PFSK-1 (cell line): ENCODE results near the gene TANGO2.

Experiments used
- FOXP2 ChIP-seq: optimal IDR thresholded peaks from 2 replicates; pipeline ENCODE3; 2011; ENCODE audit warnings: borderline replicate concordance, control low read depth, inconsistent platforms; ENCODE audit not compliant: insufficient read depth; ENCODE audit errors: extremely low read length, extremely low read depth
- POLR2AphosphoS5 ChIP-seq: IDR thresholded peaks from 2 replicates; pipeline ENCODE4 v1.6.1; 2012; ENCODE audit warnings: low read depth, mild to moderate bottlenecking, control low read depth, low read length, moderate library complexity
- SIN3A ChIP-seq: IDR thresholded peaks from 2 replicates; pipeline ENCODE4 v1.6.1; 2012; ENCODE audit warnings: mild to moderate bottlenecking, low read length, moderate library complexity, borderline replicate concordance; ENCODE audit not compliant: insufficient read depth
- TAF1 ChIP-seq: IDR thresholded peaks from 2 replicates; pipeline ENCODE4 v1.6.1; 2012; ENCODE audit warnings: low read length, control low read depth, borderline replicate concordance; ENCODE audit not compliant: insufficient read depth
- TF ChIP-seq, protein P1 (sequence below), 2 experiments: IDR thresholded peaks; 2 replicates each; pipeline versions ENCODE4 v1.6.1 to v1.8.0; 2011 to 2012; ENCODE audit warnings: low read depth in 2 of 2, low read length in 2 of 2, control low read depth in 1 of 2, inconsistent platforms in 1 of 2, mild to moderate bottlenecking in 1 of 2, moderate library complexity in 1 of 2; ENCODE audit not compliant: insufficient read depth in 1 of 2

Gene TANGO2

DNA sequence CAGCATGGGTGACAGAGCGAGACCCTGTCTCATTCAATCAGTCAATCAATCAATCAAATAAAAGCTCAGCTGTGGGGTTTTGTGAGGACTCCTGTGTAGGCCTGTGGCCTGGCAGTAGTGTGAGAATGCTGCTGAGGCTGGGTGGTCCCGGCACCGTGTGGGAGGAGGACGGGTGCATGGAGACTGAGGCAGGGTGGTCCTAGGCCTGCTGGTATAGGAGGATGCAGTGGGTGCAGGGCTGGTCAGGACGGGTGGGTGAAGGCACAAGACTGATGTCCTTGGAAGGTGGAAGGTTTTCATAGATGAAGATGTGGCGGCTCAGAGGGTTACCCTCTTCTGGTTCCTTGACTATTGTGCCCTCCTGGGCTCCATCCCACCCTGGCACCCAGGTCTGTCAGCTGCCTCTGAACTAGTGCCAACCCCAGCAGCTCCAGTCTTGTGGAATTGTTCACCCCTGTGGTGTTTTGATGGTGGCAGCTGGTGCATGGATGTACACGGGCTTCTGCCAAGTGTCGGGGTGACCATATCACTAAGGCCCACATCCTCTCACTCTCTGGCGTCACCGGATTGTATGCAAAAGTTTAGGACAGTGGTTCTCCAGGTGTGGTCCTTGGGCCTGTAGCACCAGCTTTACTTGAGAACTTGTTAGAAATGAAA lies 23.7 kb downstream of the TANGO2 start:
- TF ChIP-seq SIN3A (no peak), FOXP2 (no peak), POLR2AphosphoS5 (no peak), TAF1 (no peak)
- TF ChIP-seq, protein P1, sequence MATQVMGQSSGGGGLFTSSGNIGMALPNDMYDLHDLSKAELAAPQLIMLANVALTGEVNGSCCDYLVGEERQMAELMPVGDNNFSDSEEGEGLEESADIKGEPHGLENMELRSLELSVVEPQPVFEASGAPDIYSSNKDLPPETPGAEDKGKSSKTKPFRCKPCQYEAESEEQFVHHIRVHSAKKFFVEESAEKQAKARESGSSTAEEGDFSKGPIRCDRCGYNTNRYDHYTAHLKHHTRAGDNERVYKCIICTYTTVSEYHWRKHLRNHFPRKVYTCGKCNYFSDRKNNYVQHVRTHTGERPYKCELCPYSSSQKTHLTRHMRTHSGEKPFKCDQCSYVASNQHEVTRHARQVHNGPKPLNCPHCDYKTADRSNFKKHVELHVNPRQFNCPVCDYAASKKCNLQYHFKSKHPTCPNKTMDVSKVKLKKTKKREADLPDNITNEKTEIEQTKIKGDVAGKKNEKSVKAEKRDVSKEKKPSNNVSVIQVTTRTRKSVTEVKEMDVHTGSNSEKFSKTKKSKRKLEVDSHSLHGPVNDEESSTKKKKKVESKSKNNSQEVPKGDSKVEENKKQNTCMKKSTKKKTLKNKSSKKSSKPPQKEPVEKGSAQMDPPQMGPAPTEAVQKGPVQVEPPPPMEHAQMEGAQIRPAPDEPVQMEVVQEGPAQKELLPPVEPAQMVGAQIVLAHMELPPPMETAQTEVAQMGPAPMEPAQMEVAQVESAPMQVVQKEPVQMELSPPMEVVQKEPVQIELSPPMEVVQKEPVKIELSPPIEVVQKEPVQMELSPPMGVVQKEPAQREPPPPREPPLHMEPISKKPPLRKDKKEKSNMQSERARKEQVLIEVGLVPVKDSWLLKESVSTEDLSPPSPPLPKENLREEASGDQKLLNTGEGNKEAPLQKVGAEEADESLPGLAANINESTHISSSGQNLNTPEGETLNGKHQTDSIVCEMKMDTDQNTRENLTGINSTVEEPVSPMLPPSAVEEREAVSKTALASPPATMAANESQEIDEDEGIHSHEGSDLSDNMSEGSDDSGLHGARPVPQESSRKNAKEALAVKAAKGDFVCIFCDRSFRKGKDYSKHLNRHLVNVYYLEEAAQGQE (IDR thresholded peaks at IDR 0.05; ENCODE audit: insufficient read depth in 1 of 2, low read depth in 2 of 2, low read length in 2 of 2): no peak

DNA sequence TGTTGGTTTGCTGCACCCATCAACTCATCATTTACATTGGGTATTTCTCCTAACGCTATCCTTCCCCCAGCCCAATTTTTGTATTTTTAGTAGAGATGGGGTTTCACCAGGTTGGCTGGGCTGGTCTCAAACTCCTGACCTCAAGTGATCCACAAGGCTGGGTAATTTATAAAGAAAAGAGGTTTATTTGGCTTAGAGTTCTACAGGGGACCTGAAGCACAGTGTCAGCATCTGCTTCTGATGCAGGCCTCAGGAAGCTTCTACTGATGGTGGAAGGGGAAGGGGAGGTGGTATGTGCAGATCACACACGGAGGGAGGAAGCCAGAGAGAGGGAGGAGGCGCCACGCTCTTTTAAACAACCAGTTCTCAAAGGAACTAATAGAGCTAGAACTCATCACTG lies 25.8 kb downstream of the TANGO2 start:
- TF ChIP-seq, protein P1 (IDR thresholded peaks at IDR 0.05; ENCODE audit: insufficient read depth in 1 of 2, low read depth in 2 of 2, low read length in 2 of 2): no peak
- no peak for TF ChIP-seq SIN3A
- TF ChIP-seq POLR2AphosphoS5: no peak
- no peak for TF ChIP-seq FOXP2
- no peak for TF ChIP-seq TAF1

DNA sequence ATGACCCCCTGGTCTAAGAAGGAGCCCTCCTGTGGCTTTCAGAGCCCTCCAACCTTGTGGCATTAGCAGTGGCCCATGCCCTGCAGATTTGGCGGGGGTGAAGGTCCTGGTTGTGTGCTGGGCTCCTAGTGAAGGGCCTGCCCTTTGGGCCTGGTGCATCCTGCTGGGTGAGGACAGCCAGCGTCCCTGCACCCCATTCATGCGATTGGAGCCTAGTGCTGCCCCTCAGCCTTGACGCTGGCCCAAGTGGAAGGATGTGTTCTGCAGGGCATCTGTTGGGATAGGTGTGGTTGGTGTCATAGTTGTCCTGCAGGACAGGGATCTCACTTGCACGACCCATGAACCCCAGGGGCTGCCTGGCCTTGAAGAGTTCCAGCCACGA lies 31.0 kb downstream of the TANGO2 start:
- TF ChIP-seq, protein P1 (IDR thresholded peaks at IDR 0.05; ENCODE audit: insufficient read depth in 1 of 2, low read depth in 2 of 2, low read length in 2 of 2): no peak
- TF ChIP-seq SIN3A: no peak
- no peak for TF ChIP-seq TAF1
- TF ChIP-seq FOXP2: no peak
- TF ChIP-seq POLR2AphosphoS5: no peak

DNA sequence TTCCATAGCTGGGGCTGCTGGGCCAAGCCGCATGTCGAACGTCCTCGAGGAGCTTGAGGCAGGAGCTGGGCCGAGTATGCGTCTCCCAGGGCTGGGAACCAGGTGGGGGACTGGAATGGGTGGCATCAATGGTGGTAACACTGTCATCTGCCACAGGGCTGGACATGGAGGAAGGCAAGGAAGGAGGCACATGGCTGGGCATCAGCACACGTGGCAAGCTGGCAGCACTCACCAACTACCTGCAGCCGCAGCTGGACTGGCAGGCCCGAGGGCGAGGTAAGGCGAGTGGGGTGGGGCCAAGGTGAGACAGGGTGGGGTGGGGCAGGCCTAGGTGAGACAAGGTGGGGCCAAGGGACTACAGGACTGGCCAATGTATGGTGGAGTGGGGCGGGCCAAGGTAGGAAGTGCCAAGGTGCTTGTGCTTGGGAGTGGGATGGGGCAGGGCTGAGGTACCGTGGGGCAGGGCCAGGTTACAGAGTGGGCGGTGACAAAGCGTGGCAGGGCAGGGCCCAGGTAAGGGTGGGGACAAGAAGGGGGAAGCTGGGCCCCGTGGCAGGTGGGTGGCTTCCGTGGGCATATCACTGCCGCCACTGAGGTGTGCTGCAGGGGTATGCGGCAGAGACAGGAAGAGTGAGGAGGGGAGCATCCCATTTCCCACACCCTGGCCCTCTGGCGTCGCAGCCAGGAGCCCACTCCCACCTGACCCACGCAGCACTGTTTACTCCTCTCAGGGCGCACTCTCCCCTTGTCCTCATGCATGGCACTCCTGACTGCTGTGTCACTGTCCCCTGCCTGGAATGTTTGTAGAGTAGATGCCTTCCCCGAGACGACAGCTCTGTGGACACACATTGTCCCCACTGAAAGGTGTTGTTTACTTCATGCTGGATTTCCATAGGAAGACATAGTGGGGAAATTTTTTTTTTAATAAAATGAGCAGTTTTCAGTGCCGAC lies 31.7 kb downstream of the TANGO2 start:
- TF ChIP-seq, protein P1 (IDR thresholded peaks at IDR 0.05; ENCODE audit: insufficient read depth in 1 of 2, low read depth in 2 of 2, low read length in 2 of 2): no peak
- TF ChIP-seq POLR2AphosphoS5: no peak
- TF ChIP-seq TAF1: no peak
- TF ChIP-seq FOXP2: no peak
- TF ChIP-seq SIN3A: no peak
